Vagina (tissue), 2 donors: Measurements from ENCODE around the gene GOLGA3. TPM values are rescaled to one million over a fixed set of nuclear protein-coding genes. Genes with fewer than 3 reads are reported as not detected.

Experiments
- DNase-seq, 2 donors: peaks; one replicate each; pipeline ENCODE4 v3.0.0-alpha.2; 2017; ENCODE audit errors: extremely low spot score in 2 of 2
- H3K27ac ChIP-seq: fragments of 200-600 bp; sonication (generic); one replicate; pipeline ENCODE4 v1.5.1; 2019
- H3K27me3 ChIP-seq: fragments of 200-600 bp; sonication (generic); one replicate; pipeline ENCODE4 v1.5.1; 2019
- H3K36me3 ChIP-seq, 2 donors: fragments of 200-600 bp; sonication (generic); one replicate each; pipeline ENCODE4 v1.5.1; 2017 to 2019
- H3K4me1 ChIP-seq: fragments of 200-600 bp; sonication (generic); one replicate; pipeline ENCODE4 v1.5.1; 2019
- H3K4me3 ChIP-seq, 2 donors: fragments of 200-600 bp; sonication (generic); 1 replicate in 1 of 2; 2 replicates in 1 of 2; pipeline ENCODE4 v1.5.1; 2016 to 2019
- H3K9me3 ChIP-seq: fragments of 200-600 bp; sonication (generic); one replicate; pipeline ENCODE4 v1.5.1; 2019
- POLR2A ChIP-seq, 2 donors: fragments of 450-650 bp; IDR thresholded peaks; one replicate each; pipeline ENCODE4 v1.6.1; 2017; ENCODE audit warnings: antibody characterized with exemption in 2 of 2, mild to moderate bottlenecking in 2 of 2, moderate library complexity in 2 of 2
- POLR2AphosphoS5 ChIP-seq, 2 donors: sonication (generic); formaldehyde crosslinking; IDR thresholded peaks; one replicate each; pipeline ENCODE4 v1.9.0; 2017; ENCODE audit warnings: antibody characterized with exemption in 2 of 2, mild to moderate bottlenecking in 2 of 2, low read depth in 1 of 2; ENCODE audit not compliant: insufficient read depth in 1 of 2
- intact Hi-C: fragments of 100-400 bp; cut with DNase I; formaldehyde crosslinking; loops from one replicate; pipeline ENCODE4 v1.15.1; 2023
- total RNA-seq: library from RNA; depleted of rRNA; stranded (reverse); fragments of >200 nt; gene quantifications from one replicate; pipeline ENCODE4 v1.2.3, GENCODE V29; 2016
- TF ChIP-seq, protein P1 (sequence below), 3 experiments: fragments of 450-650 bp in 2 of 3; fragments of 200-600 bp in 1 of 3; sonication (generic) in 1 of 3; IDR thresholded peaks; one replicate each; pipeline ENCODE4 v1.5.1; 2017 to 2019; ENCODE audit warnings: antibody characterized with exemption in 3 of 3, mild to moderate bottlenecking in 2 of 3, moderate library complexity in 2 of 3

GOLGA3 gene
- total RNA-seq, 1 donor from 2014 or later = 49.8 TPM

DNA sequence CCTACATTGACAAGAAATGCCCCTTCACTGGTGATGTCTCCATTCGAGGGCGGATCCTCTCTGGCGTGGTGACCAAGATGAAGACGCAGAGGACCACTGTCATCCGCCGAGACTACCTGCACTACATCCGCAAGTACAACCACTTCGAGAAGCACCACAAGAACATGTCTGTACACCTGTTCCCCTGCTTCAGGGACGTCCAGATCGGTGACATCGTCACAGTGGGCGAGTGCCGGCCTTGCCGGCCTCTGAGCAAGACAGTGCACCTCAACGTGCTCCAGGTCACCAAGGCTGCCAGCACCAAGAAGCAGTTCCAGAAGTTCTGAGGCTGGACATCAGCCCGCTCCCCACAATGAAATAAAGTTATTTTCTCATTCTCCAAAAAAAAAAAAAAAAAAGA, 2.8 kb downstream of the GOLGA3 start:
- Histone ChIP-seq H3K27me3 (no peaks in the 10 kb centered on the region), H3K36me3 (peaks cover 0 to 48% of the 10 kb centered on the region in 2 donors), H3K4me3 (no peak overlapping the region), H3K4me1 (peaks cover 55% of the 10 kb centered on the region), H3K9me3 (no peaks in the 10 kb centered on the region), H3K27ac (no peak overlapping the region)
- TF ChIP-seq, protein P1, sequence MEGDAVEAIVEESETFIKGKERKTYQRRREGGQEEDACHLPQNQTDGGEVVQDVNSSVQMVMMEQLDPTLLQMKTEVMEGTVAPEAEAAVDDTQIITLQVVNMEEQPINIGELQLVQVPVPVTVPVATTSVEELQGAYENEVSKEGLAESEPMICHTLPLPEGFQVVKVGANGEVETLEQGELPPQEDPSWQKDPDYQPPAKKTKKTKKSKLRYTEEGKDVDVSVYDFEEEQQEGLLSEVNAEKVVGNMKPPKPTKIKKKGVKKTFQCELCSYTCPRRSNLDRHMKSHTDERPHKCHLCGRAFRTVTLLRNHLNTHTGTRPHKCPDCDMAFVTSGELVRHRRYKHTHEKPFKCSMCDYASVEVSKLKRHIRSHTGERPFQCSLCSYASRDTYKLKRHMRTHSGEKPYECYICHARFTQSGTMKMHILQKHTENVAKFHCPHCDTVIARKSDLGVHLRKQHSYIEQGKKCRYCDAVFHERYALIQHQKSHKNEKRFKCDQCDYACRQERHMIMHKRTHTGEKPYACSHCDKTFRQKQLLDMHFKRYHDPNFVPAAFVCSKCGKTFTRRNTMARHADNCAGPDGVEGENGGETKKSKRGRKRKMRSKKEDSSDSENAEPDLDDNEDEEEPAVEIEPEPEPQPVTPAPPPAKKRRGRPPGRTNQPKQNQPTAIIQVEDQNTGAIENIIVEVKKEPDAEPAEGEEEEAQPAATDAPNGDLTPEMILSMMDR (IDR thresholded peaks at IDR 0.05) = no peak
- TF ChIP-seq POLR2A (IDR thresholded peaks at IDR 0.05) (no peak), POLR2AphosphoS5 (IDR thresholded peaks at IDR 0.05; ENCODE audit: insufficient read depth in 1 of 2, low read depth in 1 of 2) (no peak)
- intact Hi-C loops = loop anchor here (5.0 kb wide), 1 partner anchor 81 kb away; no protein-coding TSS in a partner anchor
- DNase-seq = no peak

DNA sequence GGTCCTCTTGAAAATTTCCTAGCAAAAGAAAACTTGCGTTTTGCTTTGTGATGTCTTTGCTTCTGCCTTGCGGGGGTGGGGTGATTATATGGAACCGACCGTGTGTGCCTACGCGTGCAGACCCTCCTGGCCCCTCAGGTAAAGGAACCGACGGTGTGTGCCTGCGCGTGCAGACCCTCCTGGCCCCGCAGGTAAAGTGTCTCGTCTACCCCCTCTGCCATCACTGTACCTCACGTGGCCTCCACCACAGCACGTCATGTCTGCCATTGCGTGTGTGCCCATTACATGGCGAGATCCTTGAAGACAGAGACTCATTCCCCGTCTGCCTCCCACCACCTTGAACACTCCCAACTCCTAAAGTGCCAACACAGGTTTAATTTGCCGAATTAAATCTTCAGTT, 3.6 kb downstream of the GOLGA3 start:
- H3K27ac ChIP-seq = no peak overlapping the region
- H3K4me3 ChIP-seq = no peak overlapping the region
- TF ChIP-seq POLR2AphosphoS5 (IDR thresholded peaks at IDR 0.05; ENCODE audit: insufficient read depth in 1 of 2, low read depth in 1 of 2) = no peak
- TF ChIP-seq, protein P1 (IDR thresholded peaks at IDR 0.05) = no peak
- TF ChIP-seq POLR2A (IDR thresholded peaks at IDR 0.05) = no peak
- H3K27me3 ChIP-seq = no peaks in the 10 kb centered on the region
- no peaks in the 10 kb centered on the region for H3K9me3 ChIP-seq
- peaks cover 55% of the 10 kb centered on the region for H3K4me1 ChIP-seq
- intact Hi-C loops = loop anchor here (5.0 kb wide), 1 partner anchor 82 kb away; no protein-coding TSS in a partner anchor
- H3K36me3 ChIP-seq = peaks cover 0 to 55% of the 10 kb centered on the region in 2 donors
- no peak for DNase-seq

DNA sequence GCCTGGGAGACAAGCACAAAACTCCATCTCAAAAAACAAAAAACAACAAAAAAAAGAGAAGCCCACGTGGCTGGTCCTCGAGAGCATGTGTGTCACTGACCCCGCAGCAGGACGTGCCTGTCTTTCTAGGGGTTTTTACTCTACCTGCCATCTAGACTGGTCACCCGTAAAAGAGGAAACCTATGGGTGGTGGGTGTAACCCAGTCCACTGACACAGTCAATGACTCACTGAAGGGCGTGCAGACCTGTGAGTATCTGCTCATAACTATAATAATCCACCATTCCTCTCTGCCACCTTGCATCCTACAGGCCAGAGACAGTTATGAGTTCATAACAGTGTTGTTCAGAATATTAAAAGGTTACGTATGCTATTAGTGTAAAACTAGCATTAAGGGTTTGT, 4.6 kb downstream of the GOLGA3 start:
- no peak for DNase-seq
- Histone ChIP-seq H3K9me3 (no peaks in the 10 kb centered on the region), H3K36me3 (peaks cover 0 to 66% of the 10 kb centered on the region in 2 donors), H3K27me3 (no peaks in the 10 kb centered on the region), H3K4me1 (peaks cover 50% of the 10 kb centered on the region), H3K27ac (no peak overlapping the region), H3K4me3 (no peak overlapping the region)
- TF ChIP-seq, protein P1 (IDR thresholded peaks at IDR 0.05) = no peak
- TF ChIP-seq POLR2AphosphoS5 (IDR thresholded peaks at IDR 0.05; ENCODE audit: insufficient read depth in 1 of 2, low read depth in 1 of 2) (no peak), POLR2A (IDR thresholded peaks at IDR 0.05) (no peak)
- intact Hi-C loops = no loop called here

DNA sequence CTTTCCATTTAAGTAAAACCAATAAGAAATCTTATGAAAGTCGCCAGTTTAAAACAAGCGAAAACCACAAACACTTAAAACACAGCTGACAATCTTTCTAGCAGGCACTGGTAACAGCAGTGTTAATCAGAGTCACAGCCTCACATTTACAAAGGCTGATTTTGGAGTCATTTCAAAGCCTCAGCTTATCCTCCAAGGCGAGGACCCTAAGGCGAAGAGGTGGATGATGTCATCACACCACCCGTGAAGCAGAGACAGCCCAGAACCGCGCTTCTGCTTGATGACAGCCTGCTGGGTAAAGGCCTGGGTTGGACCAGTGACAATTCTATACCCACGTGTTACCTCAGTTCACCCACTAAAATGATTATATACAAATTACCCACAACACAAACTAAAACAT, 10.1 kb downstream of the GOLGA3 start:
- no peaks in the 10 kb centered on the region for H3K27me3 ChIP-seq
- peaks cover 0 to 73% of the 10 kb centered on the region in 2 donors for H3K36me3 ChIP-seq
- H3K4me3 ChIP-seq = no peak overlapping the region
- TF ChIP-seq POLR2AphosphoS5 (IDR thresholded peaks at IDR 0.05; ENCODE audit: insufficient read depth in 1 of 2, low read depth in 1 of 2) (no peak), POLR2A (IDR thresholded peaks at IDR 0.05) (no peak)
- TF ChIP-seq, protein P1 (IDR thresholded peaks at IDR 0.05) = no peak
- H3K9me3 ChIP-seq = no peaks in the 10 kb centered on the region
- no peak overlapping the region for H3K27ac ChIP-seq
- no peak for DNase-seq
- H3K4me1 ChIP-seq = peaks cover 13% of the 10 kb centered on the region
- intact Hi-C loops = no loop called here

DNA sequence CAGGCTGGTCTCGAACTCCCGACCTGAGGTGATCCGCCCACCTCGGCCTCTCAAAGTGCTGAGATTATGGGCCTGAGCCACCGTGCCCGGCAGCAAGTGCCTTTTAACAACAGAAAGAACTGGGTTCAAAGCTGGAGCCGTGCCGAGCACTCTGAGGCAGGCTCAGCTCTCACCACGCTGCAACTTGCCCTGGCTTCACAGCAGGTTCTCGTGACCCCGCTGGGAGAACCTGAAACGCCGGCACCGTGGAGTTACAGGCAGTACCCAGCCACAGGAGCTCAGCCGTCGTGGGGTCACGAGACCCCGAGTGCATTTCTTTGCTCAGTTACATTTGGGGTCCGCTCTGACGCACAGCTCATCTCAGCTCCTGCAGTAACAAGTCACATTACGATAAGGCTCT, 14.4 kb downstream of the GOLGA3 start:
- intact Hi-C loops = no loop called here
- TF ChIP-seq POLR2AphosphoS5 (IDR thresholded peaks at IDR 0.05; ENCODE audit: insufficient read depth in 1 of 2, low read depth in 1 of 2) (no peak), POLR2A (IDR thresholded peaks at IDR 0.05) (no peak)
- TF ChIP-seq, protein P1 (IDR thresholded peaks at IDR 0.05) = no peak
- H3K27ac ChIP-seq = no peak overlapping the region
- no peaks in the 10 kb centered on the region for H3K27me3 ChIP-seq
- peaks cover 0 to 73% of the 10 kb centered on the region in 2 donors for H3K36me3 ChIP-seq
- no peaks in the 10 kb centered on the region for H3K9me3 ChIP-seq
- DNase-seq = no peak
- no peak overlapping the region for H3K4me3 ChIP-seq
- no peaks in the 10 kb centered on the region for H3K4me1 ChIP-seq
